Fibroblast of the conjunctiva (primary cell): ENCODE measurements around the gene RADIL.
A peak's percentile ranks its signal among the peaks of the same experiment; 100 is the strongest.

Experiments used
- DNase-seq: peaks from one replicate; pipeline ENCODE4 v3.0.0-alpha.2; 2010; ENCODE audit warnings: low read depth

RADIL gene

DNA sequence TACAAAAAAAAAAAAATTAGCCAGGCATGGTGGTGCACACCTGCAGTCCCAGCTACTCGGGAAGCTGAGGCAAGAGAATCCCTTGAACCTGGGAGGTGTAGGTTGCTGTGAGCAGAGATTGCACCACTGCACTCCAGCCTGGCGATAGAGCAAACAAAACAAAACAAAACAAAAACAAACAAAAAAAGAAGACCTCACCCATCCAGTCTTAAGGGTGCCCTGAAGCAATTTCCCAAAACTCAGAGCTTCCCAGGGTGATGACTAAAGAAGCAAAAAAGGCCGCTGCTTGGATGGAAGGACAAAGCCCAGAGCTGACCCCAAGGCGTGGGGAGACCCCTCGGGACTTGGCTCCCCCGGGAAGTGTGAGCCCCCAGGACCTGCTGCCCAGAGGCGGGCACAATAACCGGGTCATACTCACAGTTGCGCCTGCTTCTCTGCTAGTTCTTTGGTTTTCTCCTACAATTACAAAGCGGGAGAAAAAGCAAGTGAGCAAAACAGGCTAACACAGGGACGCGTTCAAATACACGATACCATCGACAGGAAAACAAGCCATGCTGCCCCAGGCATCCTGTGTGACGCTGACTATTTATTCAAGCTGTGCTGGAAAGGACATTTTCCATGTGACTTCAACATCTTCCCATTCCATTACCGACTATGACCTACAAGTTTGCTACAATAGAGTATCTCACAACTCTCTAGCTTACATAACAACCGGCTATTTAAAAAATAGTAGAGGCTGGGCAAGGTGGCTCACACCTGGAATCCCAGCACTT is 51.6 kb downstream of the RADIL start:
- DNase-seq = no peak

DNA sequence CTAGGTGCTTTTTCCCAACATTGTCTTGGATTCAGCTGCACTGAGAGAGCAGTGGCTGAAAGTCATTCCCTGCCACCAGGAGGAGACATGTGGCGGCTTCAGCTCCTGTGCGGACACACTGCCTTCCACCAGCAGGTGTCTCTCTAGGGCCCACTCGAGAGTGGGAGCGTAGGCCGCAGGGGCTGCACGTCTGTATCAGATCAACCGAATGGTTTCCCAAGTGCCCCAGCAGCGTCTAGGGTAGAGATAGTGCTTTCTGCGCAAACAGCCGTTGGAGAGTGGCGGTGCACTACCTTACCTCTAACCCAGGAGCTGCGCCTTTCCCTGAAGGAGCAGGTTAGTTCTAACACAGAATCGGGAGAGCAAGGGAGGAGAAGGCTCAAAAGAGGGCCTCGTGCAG is 53.3 kb downstream of the RADIL start:
- peak; percentile 23 for DNase-seq

DNA sequence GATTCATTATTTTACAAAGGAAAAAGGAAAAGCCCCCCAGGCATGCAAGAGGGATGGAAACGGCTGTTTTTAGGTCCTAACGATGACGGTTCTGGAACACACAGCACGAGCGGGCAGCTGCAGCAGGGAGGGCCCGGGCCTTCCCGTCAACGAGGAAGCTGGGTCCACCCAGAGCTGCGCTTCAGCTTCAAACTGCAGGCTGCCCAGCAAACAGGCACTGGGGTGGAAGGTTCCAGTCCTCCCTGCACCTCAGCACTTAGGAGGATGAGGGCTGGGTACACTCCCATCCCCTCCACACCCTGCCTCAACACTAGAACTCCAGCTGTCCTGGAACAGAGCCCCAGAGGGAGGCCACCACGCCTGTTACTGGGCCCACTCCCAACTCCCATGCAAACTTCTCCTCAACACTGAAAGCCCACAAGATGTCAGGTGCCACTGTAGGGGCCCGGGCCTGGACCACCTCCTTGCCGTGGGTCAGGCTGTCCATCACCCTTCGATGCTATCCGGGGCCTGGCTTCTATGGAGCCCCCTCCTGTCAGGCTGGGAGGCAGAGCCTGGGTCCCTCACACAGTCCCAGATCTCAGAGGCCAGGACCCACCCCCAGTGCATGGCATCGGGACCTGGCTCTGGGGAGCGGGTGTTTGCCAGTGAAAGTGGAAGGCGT is 54.7 kb downstream of the RADIL start:
- no peak for DNase-seq

DNA sequence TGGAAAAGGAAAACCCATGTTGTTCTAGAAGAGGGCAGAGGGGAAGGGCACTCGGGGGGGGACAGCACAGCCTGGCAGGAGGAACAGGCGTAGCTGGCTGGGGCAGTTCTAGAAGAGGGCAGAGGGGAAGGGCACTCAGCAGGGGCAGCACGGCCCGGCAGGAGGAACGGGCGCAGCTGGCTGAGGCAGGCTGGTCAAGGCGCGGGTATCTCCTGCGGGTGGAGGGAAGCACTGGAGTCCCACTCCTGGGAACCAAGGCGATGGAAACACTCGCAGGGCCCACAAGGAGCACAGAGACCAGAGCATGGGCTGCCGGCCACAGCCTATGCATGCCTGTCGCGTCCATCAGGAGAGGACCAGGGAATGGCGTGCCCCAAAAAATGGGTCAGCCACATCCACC is 58.4 kb downstream of the RADIL start:
- no peak for DNase-seq

DNA sequence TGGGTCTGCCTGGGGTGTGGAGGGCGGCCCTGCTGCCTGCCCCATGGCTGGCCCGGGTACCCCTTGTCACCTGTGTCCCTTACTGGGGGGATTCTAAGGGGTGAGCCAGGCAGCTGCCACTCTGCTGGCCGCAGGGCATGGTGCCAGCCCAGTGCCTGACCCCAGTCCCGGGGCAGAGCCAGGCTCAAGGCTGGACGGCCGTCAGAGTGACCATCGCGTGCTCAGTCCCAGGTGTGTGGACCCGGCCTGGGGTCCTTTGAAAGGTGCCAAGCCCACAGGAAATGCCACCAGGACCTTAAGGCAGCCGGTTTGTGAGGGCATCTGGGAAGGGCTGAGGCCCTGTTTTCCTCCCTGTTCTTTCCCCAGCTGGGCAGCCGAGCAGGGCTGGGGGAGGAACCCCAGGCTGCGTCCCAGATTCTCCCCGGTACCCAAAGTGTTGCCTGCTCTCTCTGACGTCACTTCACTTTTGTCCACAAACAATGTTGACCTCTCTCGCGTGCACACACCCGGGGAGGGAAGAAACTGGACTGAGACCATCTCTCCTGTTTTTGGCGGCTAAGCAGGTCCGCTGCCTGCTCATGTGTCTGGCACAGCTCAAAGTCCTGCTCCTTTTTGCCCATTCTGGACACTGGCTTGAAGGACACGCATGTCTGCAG is 59.3 kb downstream of the RADIL start:
- no peak for DNase-seq

DNA sequence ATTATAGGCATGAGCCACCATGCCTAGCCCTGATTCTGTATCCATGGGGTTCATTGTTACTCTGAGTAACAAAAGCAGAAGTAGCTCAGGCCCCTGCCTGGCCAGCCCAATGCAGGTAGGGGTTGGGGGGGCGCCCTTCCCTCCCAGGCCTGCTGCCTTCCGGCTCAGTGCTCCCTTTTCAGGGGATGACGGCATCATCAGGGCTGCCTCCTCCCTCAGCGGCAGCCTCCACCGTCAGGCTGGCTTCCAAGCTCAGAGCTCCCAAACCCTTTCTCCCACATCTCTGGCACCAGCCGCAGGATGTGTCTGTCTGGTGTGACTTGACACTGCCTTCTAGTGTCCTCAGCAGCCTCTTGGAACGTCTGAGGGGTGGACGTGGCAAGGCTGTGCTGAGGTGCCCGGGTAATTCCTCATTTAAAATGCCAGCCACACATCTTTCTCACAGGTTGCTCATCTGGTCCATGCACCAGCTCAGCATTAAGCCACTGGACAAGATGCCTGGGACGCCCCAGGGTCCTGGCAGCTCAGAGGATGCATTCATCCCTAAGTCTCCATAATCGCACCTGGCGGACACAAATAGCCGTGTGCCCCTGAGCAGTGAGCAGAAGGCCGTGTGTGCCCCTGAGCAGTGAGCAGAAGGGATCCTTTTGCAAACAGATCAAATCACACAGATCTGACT is 59.9 kb downstream of the RADIL start:
- DNase-seq = no peak

DNA sequence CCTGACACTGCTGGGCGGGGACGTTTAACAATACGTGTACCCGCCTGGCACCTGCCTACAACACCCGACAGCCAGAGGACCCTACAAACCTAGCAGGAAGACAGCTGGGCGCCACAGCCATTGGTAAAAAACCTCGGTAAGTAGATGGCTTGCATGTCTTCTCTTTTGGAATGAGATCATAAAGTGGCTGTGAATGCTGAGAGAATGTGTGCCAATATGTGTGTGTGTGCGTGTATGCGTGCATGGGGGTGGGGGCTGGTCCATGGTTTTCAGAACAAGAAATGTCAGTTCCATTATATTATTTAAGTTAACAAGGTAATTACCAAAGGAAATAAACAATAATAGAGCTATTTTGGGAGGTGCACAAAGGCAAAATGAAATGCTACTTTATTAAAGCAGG is 60.8 kb downstream of the RADIL start:
- no peak for DNase-seq

DNA sequence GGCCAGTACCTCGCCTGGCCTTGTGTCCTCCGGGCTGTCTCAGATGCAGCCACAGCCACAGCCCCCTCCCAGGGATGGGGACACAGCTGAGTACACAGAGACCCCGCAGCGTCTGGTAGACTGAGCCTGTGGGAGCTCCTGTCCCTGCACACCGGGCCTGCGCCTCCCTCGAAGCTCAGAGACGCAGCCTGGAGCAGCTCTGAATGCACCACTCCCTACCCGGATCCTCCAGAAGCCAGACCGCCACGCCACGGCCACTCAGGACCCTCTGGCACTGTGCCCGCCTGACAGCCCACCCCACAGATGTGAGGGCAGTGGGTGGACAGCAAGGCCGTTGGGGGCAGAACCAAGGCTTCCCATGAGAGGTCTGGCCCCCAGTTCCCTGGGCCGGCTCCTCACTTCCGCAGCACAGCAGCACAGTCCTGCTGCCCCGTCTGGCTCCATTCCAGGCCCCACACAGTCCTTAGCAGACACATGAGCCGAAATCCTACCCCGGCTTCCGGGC is 62.5 kb downstream of the RADIL start:
- no peak for DNase-seq

DNA sequence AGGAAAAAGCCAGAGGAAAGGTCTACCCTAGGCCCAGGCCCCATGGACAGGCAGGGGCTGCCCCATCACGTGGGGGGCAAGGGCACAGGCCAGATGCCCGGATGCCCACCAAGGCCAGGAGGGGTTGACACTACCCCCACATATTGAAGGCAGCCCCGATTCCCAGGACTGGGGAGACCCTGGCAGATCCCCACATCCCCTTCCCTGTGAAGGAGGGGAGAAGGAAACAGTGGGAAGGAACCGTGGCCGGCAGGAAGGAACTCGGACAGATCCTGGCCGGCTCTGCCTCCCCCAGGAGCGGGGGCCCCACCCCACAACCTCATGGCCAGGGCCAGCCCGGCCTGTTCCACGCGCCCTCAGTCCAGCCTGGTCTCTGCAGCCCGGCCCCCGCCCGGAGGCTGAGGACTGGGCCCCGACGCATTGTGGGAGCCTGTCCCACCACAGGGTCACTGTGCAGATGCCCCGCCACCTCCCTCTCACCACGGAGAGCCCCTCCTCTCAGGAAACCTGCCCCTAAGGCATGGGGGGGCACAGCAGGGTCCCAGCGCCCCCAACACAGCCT is 63.0 kb downstream of the RADIL start:
- DNase-seq = no peak

DNA sequence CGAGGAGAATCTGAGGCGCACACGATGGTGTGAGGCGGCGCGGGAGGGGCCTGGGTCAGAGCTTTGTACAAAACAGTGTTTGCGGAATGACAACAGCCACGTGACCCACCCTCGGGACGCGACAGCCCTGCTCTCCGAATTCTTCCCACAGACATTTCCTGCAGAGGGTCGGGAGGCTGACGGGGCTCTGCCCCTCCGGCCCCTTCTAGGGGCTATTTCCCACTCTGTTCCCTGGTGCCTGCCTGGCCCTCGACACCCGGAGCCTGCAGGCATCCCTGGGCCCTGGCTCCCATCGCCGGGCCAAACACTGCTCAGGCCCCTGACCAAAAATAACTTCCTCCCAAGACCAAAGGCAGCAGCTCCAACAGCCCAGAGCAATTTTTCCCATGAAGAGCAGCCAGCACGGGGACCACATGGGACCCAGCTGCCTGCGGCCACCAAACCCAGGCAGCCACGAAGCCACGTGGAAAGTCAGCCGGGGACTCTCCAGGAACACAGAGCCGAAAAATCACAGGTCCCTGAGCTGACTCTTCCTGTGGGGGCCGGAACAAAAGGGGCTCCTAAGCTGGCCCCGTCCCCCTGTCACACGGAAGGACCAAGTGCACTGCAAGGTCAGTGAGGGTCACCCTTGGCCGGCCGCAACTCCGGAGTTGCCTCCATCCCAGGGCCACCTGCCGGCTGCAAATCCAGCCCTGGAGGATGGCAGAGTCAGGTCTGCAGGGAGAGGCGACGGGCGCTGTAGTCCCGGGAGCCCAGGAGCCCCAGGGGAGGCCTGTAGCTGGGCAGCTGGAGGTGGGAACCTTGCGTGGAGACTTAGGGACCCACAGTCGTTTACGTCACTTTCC is 63.7 kb downstream of the RADIL start:
- no peak for DNase-seq

DNA sequence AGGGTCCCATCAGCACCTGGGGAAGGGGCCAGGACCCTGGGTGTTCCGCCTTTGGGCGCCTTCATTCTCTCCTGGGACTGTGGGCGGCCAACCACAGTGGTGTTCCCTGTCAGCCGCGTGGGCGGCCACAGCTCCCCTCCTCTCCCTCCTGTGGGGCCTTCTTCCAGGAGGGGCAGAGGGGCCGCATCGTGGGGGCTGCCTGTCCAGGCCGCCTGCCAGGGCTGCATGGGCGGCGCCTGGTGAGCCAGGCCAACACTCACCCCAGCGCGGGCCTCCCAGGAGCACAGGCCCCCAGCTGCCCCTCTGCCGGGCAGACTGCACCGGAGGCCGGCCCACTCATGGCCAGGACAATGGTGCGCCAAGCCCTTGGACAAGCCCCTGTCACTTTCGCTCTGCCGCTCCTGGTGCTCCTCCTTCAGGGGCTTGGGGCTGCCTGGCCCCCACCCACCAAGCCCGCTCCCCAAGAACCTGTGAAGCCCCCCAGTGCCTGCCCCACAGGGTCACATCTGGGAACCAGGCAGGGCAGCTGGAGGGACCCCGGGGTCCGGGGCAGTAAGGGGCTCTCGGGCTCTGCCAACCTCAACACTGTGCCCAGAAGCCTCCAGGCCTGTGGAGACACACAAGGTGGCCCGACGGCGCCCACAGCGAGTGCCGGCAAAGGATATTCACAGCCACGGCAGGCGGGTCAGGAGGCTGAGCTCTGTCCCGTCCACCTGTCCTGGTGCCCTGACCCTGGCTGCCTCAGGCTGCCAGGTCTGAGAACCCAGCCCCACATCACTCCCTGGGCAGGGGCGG is 65.3 kb downstream of the RADIL start:
- no peak for DNase-seq

DNA sequence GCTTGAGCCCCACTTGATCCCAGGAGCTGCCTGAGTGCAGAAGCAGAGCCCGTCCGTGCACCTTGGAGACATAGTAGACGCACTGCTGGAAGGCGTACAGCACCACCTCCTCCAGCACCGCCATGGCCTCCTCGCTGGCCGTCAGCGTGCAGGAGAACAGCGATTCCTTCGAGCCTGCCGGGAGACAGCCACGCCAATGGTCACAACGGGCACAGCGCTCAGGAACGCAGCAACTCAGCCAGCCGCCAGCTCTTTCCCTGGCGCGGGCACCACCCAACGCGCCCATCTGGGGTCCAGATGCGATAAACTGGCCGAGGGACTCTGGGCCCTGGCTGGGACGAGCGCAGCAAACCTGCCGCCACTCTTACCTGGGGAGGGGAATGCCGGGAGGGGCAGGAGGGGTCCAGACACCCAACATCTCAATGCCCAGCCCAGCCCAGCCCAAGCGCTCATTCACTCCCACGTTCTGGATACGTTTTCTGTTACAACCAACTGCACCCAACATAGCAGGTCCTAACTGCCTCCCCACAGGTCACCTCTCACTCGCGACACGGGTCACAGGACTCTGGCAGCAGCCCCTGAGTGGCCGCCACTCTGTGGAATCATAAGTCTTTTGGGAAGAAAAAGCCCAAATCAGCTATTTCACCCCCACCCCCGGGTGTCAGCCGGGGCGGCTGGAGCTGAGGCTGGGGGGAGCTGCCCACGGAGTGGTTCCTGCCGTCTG is 66.2 kb downstream of the RADIL start:
- DNase-seq = no peak

DNA sequence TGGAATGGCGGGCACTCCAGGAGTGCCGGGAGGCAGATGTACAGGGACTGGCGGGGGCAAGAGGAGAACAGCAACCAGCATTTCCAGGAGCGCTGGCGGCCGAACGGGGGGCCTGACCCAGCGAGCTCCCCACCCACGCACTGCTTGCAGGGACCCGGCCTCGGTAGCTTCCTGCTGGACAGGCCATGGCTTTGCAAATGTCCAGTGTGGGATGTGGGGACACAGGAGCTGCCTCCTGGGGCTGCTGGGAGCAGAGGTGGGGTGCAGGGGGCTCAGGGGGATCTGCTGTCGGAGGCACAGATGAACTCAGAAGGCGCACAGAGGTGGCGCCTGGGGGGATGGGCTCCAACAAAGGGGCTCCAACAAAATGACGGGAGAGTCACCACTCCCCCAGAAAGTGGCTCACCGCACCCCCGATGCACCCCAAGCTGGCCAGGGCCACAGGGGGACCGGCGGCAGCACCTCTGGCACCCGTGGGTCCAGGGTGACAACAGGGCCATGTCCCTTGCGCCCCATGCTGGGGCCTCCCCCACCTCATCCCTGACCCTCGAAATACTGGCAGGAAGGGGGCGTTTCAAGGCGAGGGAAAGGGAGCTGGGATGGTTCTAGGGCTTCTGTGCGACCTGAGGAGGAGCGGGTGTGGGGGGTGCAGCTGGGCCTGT is 67.0 kb downstream of the RADIL start:
- no peak for DNase-seq

DNA sequence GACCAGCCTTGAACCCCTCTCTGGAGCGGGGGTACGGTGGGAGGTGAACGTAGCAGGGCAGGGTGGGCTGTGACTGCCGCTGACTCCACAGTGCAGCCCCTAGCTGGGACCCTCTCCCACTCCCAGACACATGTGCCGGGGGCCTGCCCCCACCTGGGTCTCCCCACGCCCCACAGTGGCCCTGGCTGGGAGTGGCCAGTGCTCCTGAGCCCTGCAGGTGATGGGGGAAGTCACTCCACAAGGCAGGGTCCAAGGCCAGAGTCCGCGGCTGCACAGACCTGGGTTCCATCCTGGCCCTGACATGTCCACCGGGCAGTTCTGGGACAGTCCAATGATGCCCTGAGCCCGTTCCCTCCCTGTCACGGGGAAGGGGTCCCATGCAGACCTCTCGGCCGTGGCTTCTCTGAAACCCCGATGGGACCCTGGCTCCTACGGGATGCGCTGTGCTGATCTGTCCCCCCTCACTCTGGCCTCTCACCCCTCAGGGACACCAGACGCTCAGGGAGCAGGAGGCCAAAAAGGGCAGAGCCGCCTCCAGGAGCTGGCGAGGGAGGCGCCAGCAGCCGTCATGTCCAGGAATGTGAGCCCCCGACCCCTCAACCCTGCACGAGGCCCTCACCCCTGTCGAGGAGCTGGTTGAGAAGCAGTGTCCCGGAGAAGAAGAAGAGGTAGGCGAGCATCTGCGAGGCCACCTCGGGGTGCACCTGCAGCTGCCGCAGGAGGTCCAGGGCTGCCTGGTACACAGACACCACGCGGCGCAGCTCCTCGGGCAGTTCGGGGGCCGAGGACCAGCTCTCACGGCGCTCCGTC is 67.7 kb downstream of the RADIL start:
- DNase-seq = no peak

DNA sequence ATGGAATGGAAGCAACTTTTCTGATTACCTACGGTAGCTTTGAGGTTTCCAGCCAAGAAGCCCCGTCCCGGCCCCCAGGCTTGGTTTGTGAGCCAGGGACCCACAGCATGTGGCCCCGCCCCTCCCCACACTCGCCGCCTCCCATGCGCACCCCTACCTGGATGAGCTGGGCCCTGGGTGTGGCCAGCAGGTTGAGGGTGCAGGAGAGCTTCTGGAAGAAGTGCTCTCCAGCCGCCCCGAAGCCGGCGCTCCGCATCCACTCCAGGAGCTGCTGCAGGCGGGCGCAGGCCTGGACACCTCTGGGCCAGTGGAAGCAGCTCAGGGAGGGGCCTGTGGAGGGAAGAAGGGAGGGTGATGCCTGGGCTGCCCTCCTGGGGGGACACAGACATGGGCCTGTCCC is 68.4 kb downstream of the RADIL start:
- DNase-seq = no peak

DNA sequence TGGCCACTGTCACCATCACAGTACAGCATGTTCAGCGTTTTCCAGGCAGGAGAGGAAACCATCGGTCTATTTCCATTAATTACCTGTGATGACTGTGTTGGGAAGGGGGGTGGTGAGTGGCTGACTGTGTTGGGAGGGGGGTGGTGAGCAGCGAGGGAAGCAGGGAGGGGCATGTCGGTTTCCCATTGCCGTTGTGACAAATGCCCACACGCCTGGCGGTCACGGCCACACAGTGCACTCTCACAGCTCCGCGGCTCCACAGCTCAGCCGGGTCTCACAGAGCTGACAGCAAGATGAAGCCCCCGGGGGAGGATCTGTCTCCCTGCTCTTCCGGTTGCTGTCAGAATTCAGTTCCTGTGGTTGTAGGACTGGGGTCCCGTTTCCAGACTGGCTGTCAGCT is 69.1 kb downstream of the RADIL start:
- DNase-seq = no peak

DNA sequence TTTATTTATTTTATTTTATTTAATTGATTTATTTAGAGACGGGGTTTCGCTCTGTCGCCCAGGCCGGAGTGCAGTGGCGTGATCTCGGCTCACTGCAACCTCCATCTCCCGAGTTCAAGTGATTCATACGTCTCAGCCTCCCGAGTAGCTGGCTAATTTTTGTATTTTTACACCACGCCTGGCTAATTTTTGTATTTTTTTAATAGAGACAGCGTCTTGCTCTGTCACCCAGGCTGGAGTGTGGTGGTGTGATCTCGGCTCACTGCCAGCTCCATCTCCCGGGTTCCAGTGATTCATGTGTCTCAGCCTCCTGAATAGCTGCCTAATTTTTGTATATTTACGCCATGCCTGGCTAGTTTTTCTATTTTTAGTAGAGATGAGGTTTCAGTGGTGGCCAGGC is 73.8 kb downstream of the RADIL start:
- no peak for DNase-seq

DNA sequence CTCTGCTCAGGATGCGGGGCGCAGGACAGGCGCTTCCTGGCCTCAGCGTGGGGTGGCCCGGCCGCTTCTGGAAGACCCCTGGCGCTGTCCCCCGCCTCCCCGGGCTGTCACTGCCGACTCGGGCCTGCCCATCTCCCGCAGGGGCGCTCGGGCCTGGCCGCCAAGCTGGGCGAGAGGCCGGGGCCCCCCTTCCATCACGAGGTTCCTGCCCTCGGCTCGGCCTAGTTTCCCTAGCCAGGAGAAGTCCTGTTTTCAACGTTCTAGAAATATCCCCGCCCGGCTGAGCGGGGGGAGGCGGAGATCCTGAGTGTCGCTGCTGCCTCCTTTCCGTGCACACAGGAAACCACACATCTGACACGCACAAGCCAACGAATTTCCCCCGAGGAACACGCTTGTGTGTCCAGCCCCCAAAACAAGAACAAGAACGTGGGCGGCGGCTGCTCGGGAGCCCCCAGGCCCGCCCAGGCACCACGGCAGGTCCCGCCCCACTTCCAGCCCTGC is 74.4 kb downstream of the RADIL start:
- DNase-seq = no peak
